Germinal center (tissue), 1 donor: Measurements from ENCODE around the gene ABLIM2.

Experiments
- DNase-seq: peaks from one replicate; pipeline ENCODE4 v3.0.0; 2012; ENCODE audit warnings: mixed read lengths, low spot score

The ABLIM2 gene

DNA sequence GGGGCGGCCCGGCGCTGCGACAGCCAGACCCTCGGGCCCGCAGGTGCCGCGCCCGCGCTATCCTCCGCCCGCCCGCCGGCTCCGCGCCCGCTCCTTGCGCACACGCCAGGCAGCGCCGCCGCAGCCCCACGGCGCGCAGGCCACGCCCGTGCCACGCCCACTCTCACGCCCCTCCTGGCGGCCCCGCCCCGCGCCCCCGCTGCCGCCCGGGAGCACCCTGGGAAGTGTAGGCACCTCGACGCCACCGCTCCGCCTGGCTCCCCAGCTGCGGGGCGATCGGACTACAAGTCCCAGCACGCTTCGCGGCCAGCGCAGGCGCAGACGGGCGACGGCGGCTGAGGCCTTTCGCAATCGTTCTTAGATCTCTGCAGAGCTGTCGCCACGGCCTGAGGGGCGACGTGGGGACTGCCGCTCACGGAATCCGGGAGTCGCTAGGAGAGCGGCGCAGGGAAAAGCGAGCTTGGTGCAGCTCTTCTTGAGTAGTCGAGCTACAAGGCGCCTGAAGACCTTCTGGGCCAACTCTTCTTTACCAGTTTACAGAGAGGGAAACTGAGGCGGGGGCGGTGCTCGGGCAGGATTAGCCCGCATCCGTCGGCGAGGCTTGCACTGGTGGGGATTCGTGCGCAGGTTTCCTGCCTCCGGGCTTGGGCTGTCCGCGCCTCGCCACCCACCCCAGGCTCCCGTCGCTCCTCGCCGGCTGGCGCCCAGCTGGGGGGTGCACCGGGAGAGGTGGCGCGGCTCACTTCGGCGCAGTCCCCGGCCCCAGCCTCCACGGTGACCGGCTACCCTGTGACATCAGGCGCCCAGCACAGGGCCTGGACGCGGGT is at the start of gene ABLIM2:
Gene ABLIM2 (minus strand): TSS at position 104 of the 827 bp plus-strand sequence. CDS start 124 bp downstream, outside the sequence.
- DNase-seq = peak; percentile 98

- no peak for DNase-seq
These were observed 48.7 kb upstream of the ABLIM2 start for GRCh38 chr4:8207314-8207713.

DNA sequence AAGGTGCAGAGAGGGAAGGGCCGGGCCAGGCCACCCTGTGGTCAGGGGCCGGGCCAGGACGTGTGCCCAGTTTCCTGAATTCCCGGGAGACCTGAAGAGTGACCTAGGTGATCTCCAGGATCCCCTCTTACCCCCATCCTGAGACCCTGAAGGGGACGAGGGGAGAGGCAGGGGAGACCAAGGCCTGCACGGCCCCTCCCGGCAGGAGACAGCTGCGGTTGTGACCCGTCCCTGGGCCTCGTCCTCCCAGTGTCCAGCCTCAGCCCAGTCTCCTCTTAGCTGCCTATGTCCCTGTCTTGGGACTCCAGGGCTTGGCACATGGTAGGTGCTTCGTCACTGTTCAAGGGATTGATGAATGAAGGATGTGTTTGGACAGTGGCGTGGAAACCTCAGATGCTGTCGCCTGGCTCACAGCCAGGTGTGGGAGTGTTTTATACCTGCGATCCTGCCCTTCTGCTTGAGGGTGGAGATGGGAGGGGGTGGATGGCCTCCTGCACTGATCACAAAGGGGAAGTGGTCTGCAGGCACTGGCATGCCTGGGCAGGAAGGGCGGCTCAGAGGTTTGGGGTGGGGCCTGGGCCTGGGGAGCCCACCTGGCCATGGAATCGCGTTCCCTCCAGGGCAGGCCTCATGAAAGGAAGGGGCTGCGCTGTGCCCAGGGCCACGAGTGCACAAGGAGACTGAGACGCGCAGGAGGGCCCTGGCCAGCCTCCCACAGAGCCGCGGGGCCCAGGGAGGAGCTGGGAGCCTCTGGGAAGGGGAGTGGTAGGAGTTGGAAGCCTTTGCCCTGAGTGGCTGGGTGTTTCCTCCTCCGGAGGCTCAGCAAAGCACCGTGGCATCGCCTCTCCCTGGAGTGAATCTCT is 47.4 kb upstream of the ABLIM2 start:
- peak; percentile 50 for DNase-seq

DNA sequence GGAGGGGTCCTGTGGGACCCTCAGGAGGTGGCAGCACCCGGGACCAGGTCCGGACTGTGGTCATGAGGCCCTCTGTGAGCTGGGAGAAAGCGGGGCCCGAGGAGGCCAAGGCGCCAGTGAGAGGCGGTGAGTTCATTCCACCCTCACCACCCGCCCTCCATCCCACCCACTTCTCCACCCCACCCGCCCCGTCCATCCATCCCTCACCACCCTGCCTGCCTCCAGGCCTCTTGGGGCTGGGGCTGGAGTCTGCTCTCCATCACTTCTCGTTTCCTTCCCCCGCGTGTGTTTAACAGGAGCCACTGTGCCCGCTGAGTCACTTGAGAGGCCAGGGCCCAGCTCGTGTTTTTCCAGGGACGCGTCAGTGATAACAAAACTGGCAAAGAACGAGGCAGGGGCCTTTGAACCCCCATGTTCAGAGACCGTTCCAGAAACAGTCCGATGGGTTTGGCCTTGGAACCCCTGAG is 46.7 kb upstream of the ABLIM2 start:
- DNase-seq = no peak

DNA sequence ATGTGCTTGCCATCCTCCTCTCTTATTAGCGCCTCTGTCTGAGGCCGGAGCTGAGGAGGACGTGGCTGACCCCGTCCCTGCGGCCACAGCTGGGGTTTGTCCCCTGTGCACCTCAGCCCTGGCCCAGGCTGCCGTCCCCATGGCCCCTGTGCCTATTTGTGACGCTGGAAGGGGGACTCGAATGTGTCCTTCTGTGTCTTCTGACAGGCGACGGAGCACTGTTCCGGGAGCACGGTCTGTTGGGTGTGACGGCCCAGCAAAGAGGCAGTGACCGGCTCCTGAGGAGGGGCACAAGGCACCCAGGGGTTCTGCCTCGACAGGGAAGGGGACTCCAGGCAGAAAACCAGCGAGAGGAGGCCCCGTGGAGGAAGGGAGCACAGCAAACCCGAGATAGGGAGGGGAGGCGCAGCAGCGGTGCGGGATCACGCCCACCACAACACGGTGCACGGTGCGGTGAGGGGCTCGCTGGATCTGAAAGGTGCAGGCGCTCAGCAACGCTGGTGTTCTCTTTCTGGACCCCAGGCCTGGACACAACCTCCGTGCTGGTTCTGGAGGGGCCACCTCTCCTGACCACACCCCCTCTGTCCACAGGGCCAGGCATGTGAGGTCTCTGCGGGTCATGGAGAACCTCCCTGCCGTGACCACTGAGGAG is 46.1 kb upstream of the ABLIM2 start:
- no peak for DNase-seq

GRCh38 chr4:8203817-8204216 is 45.2 kb upstream of the ABLIM2 start:
- no peak for DNase-seq

- no peak for DNase-seq
These were observed 44.4 kb upstream of the ABLIM2 start for GRCh38 chr4:8203052-8203401.

DNA sequence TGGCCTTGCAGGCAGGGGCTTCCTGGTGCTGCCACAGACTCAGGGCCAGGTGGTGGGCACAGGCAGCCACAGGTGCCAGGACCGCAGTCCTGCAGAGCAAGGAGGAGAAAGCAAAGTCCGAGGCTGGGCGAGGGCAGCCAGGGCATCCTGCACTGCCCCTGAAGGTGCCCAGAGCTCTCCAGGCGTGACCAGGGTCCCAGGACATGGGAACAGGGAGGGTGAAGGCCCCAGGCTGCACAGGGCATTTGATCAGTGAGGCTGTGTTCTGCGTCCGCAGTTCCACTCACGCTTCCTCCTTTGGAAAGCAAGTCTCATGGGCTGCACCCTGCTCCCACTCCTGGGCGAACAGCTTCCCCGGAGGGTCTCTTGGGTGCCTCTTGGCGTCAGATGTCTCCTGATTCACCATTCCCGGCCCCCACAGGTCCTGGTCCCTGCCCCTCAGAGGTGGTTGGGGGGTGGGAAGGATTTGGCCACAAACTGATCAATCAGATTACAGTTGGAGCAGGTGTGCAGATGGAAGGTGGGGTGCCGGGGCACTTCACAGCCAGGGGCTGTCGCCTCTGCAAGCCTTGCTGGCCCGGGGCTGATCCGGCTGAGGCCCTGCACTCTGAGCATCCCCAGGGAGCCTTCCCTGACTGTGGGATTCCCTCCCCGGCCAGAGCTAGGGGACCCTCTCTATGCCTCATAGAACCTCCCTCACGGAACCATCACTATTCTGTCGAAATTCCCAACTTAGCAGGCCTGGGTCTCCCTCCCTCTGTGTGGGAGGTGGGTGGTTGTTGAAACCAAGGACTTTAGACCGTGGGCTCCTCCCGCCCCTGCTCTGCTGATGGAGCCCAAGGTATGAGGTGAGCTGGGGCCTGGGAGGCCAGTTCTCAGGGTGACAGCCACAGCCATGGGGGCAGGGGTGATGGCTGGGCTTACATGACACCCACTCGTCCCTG is 43.8 kb upstream of the ABLIM2 start:
- peak; percentile 37 for DNase-seq

GRCh38 chr4:8201321-8201781 is 42.7 kb upstream of the ABLIM2 start:
- DNase-seq = peak; percentile 81

GRCh38 chr4:8200302-8200975 is 41.8 kb upstream of the ABLIM2 start:
- peak; percentile 84 for DNase-seq

DNA sequence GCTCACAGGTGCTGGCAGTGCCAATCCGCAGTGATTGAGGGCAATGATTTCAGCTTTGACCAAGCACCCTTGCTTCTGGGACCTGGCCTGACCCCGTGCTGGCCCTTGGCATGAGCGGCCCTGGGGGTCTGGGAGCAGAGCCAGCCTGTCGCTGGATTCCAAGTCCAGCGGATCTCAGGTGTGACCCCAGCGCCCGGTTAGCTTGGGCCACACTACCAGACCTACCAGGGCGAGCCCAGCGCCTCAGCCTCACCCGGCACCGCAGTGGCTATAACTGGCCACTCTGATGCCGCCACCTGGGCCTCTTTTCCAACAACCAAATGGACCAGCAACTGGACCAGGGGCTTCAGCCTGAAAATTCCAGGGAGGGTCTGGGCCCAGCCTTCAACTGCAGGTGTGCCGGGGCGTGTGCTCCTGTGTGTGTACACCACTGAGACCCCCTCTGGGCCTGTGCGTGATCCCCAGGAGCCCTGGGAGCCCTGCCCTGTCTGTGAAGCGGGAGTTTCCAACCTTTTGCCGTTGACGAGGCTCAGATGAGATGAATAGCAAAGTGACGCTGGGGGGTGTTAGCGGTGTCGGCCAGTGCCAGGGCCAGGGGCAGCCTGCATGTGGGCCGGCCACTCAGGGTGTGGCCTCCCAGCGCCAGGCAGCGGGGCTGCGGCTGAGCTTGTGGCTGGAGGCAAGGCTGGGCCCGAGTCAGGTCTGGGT is 41.1 kb upstream of the ABLIM2 start:
- DNase-seq = no peak

DNA sequence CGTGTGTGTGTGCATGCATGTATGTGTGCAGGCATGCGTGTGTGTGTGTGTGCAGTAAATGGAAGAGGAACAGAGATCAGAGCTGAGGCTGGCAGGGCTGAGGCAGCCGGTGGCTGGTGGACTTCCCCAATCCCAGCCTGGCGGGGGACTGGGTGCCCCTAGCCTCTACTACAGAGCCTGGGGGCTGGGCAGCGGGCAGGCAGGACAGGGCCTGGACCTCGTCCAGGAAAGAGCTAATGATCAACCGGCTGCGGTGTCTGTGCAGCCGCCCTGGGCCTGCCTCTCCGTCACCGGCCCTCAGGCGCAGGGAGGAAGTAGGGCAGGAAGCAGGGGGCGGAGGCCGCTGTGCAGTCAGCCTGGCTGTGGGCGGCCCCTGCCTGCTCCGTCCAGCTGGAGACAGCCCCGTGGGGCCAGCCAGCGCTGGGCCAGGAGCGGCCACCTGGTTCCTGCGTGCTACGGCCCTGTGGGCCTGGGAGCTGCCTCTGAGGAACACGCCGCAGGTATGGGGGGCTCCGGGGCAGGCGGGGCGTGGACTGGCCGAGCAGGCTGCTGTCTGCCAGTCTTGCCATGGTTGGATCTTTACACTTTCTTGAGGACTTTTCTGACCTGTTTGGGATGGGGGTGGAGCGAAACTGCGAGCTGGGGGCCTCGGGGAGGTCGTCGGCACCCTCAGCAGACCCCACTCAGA is 40.4 kb upstream of the ABLIM2 start, which contains the start of gene SH3TC1:
Gene SH3TC1 (plus strand): TSS at position 385 of the 688 bp plus-strand sequence. CDS start 5,905 bp downstream, outside the sequence.
- peak; percentile 85 for DNase-seq

GRCh38 chr4:8198206-8198905 is 39.7 kb upstream of the ABLIM2 start:
- DNase-seq = peak; percentile 58

- DNase-seq = no peak
These were observed 38.9 kb upstream of the ABLIM2 start for GRCh38 chr4:8197521-8197920.

DNA sequence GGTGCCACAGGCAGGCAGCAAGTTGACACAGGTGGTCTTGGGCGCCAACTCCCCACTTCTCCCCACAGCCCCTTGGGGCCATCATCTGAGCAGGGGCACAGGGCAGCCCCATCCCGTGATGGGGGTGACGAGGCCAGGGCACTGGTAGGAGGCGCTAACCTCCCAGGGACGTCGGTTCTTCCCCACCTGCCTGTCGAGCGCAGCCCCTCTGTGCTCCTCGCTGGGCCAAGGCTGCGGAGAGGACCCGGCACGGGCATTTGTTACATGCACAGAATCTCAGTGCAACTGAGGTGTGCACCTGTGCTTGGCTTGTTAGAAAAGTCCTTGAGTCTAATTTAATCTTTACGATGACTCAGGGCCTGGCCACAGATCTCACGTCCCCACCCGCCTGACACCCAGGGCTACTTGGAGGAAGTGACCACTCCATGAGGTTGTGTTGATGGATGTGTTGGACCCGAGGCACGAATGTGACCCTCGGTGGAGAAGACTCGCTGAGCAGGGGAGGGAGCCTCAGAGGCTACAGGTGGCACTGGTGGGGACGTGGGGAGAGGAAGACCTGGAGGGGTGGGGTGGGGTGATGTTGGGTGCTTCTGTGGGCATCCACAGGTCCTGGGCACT is 37.3 kb upstream of the ABLIM2 start:
- DNase-seq = no peak

DNA sequence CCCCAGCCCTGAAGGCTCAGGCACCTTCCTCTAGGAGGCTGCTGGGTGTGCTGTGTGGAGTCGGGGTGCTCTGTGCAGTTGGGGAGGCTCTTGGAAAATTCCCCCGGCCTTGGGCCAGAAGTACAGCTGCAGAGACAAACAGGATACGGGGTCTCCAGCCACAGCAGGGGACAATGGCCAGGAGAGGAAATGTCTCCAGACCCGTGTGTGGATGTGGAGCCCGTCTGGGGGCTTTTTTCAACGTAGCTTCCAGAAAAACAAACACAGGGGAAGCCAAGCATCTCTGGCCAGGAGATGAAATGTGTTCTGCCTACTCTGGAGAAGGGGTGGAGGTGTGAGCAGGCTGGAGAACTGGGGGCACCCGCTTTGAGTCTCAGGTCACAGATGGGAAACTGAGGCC is 36.8 kb upstream of the ABLIM2 start:
- DNase-seq = no peak

DNA sequence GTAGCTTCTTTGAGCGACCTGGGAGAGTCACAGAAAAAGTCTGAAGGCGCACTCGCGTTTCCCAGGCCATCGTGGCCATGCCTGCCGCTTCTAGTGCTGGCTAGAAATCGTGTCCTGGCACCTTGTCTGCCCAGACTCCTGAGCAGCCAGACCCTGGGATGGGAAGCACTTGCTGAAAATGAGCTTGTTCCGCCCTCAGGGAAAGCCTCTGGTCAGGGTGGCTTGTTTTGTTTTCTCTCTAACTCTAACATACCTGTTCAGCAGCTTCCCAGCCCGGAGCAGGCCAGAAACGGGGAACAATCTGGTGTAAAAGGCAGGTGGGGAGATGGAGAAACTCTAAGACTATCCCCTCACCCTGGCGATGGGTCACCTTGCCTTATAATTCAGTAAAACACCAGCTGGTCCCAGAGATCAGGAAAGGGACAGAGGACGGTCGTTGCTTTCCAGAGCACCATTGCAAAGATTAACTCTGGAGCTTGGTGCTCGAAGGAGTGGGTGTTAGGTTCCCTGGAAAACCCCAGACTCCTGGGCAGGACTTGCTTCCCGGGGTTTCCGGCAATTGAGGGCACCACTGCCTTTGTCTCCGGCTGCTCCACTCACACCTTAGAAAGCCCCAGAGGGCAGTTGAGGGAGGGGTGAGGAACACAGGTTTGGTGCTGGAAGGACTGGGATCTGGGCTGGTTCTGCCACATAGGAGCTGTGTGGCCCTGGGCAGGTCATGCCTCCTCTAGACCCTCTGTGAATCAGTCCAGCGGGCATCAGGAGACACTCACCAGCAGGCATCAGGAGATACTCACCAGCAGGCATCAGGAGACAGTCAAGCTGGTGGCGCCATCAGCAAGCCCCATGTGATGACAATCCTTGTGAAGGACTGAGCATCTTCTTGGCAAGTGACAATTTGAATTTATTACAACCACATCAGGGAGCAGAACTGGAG is 36.0 kb upstream of the ABLIM2 start:
- DNase-seq = no peak
